ENCODE data around the gene CTPS2. TPM values are rescaled to one million over a fixed set of nuclear protein-coding genes. Genes with fewer than 3 reads are reported as not detected.
"Not testable (repeated sequence)": the region's sequence is repeated elsewhere in the genome, so short reads cannot be mapped to it uniquely, and the experiment has no call there.

CTPS2 gene
- total RNA-seq, 2 donors from 2014 or later = 7.9 to 12.0 TPM

DNA sequence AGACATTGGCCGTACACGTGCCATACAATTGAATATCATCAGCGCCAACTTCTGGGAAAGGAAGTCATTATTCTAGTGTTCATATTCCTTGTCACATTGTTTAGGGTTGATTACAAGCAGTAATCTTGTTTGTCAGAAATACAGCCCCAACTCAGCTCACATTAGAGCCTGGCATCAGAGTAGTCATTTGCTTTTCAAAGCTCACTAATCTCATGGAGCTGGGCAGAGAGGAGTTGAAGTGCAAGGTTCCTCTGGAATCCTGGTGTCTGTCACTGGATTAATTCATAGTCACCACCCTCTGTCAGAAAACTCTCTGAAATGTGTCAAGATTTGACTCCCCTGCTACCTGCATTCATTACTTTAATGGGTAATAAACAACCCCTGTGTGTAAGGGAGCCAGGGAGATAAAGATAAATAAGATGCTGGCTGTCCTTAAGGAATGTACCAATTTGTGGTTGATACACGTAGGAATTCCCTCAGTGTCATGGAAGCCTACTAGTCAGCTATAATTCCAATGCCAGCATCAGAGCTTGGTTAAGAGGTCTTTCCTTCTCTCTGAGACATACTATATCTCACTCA is 106.2 kb downstream of the CTPS2 start:
- TF ChIP-seq, protein P1, sequence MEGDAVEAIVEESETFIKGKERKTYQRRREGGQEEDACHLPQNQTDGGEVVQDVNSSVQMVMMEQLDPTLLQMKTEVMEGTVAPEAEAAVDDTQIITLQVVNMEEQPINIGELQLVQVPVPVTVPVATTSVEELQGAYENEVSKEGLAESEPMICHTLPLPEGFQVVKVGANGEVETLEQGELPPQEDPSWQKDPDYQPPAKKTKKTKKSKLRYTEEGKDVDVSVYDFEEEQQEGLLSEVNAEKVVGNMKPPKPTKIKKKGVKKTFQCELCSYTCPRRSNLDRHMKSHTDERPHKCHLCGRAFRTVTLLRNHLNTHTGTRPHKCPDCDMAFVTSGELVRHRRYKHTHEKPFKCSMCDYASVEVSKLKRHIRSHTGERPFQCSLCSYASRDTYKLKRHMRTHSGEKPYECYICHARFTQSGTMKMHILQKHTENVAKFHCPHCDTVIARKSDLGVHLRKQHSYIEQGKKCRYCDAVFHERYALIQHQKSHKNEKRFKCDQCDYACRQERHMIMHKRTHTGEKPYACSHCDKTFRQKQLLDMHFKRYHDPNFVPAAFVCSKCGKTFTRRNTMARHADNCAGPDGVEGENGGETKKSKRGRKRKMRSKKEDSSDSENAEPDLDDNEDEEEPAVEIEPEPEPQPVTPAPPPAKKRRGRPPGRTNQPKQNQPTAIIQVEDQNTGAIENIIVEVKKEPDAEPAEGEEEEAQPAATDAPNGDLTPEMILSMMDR (IDR thresholded peaks at IDR 0.05) = no peak

DNA sequence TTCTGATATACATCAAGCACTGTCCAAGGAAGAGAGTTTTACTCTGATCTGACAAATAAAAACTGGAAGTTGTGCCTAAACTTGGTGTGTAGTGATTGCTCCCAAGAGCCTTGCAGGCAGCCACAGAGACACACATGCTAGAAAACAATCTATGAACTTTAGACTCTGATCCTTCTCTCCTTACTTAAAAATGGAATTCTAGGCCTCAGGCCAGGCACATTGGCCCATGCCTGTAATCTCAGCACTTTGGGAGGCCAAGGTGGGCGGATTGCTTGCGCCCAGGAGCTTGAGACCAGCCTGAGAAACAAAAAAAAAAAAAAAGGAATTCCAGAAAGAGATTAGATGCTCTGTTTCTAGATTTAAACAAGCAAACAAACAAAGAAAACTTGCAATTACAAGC is 108.1 kb downstream of the CTPS2 start:
- DNase-seq (ENCODE audit: low spot score) (no peak), ATAC-seq (ENCODE audit: insufficient number of reproducible peaks, low FRiP score, low read depth) (no peak)
- H3K36me3 ChIP-seq = no peaks in the 10 kb centered on the region
- no peaks in the 10 kb centered on the region for H3K4me1 ChIP-seq (ENCODE audit: control insufficient read depth in 1 of 2, low read depth in 2 of 2)
- H3K27ac ChIP-seq = no peak overlapping the region
- H3K4me3 ChIP-seq = no peak overlapping the region
- H3K9me3 ChIP-seq = no peaks in the 10 kb centered on the region
- TF ChIP-seq, protein P1 (IDR thresholded peaks at IDR 0.05) = no peak
- H3K27me3 ChIP-seq (replicated peaks; ENCODE audit: insufficient read depth) = no peaks in the 10 kb centered on the region

More for the DNA sequence above, 106.2 kb downstream of the CTPS2 start:
- no peak for ATAC-seq (ENCODE audit: insufficient number of reproducible peaks, low FRiP score, low read depth)
- DNase-seq (ENCODE audit: low spot score) = no peak
- Histone ChIP-seq H3K27me3 (replicated peaks; ENCODE audit: insufficient read depth) (no peaks in the 10 kb centered on the region), H3K4me1 (ENCODE audit: control insufficient read depth in 1 of 2, low read depth in 2 of 2) (no peaks in the 10 kb centered on the region), H3K4me3 (no peak overlapping the region), H3K36me3 (no peaks in the 10 kb centered on the region), H3K27ac (no peak overlapping the region), H3K9me3 (no peaks in the 10 kb centered on the region)

GRCh38 chrX:16603822-16604221 is 108.6 kb downstream of the CTPS2 start:
- H3K9me3 ChIP-seq = no peaks in the 10 kb centered on the region
- no peak for ATAC-seq (ENCODE audit: insufficient number of reproducible peaks, low FRiP score, low read depth)
- H3K27ac ChIP-seq = no peak overlapping the region

DNA sequence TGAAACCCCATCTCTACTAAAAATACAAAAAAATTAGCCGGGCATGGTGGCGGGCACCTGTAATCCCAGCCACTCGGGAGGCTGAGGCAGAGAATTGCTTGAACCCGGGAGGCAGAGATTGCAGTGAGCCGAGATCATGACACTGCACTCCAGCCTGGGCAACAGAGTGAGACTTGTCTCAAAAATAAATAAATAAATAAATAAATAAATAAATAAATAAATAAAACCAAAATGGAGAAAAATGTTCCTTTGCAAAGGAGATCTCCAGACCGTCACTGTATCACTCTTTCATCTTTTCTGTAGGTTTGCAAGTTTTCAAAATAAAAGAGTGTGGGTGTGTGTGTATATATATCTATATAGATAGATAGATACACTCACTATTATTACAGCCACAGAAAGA is 109.2 kb downstream of the CTPS2 start:
- not testable (repeated sequence) for ATAC-seq (ENCODE audit: insufficient number of reproducible peaks, low FRiP score, low read depth); DNase-seq (ENCODE audit: low spot score); H3K27ac ChIP-seq; H3K4me1 ChIP-seq (ENCODE audit: control insufficient read depth in 1 of 2, low read depth in 2 of 2); H3K9me3 ChIP-seq; H3K4me3 ChIP-seq; H3K27me3 ChIP-seq (replicated peaks; ENCODE audit: insufficient read depth); H3K36me3 ChIP-seq

More at GRCh38 chrX:16603822-16604221, 108.6 kb downstream of the CTPS2 start:
- H3K4me1 ChIP-seq (ENCODE audit: control insufficient read depth in 1 of 2, low read depth in 2 of 2) = no peaks in the 10 kb centered on the region
- no peak overlapping the region for H3K4me3 ChIP-seq
- H3K36me3 ChIP-seq = no peaks in the 10 kb centered on the region
- no peaks in the 10 kb centered on the region for H3K27me3 ChIP-seq (replicated peaks; ENCODE audit: insufficient read depth)
- TF ChIP-seq, protein P1 (IDR thresholded peaks at IDR 0.05) = no peak
- DNase-seq (ENCODE audit: low spot score) = no peak

GRCh38 chrX:16601885-16602284 is 110.6 kb downstream of the CTPS2 start:
- H3K4me3 ChIP-seq = no peak overlapping the region
- ATAC-seq (ENCODE audit: insufficient number of reproducible peaks, low FRiP score, low read depth) (no peak), DNase-seq (ENCODE audit: low spot score) (no peak)
- no peaks in the 10 kb centered on the region for H3K36me3 ChIP-seq
- no peaks in the 10 kb centered on the region for H3K9me3 ChIP-seq
- no peaks in the 10 kb centered on the region for H3K27me3 ChIP-seq (replicated peaks; ENCODE audit: insufficient read depth)
- H3K27ac ChIP-seq = no peak overlapping the region
- no peaks in the 10 kb centered on the region for H3K4me1 ChIP-seq (ENCODE audit: control insufficient read depth in 1 of 2, low read depth in 2 of 2)
- TF ChIP-seq, protein P1 (IDR thresholded peaks at IDR 0.05) = no peak

GRCh38 chrX:16594490-16594889 is 118.0 kb downstream of the CTPS2 start:
- TF ChIP-seq, protein P1 (IDR thresholded peaks at IDR 0.05) = no peak
- H3K4me1 ChIP-seq (ENCODE audit: control insufficient read depth in 1 of 2, low read depth in 2 of 2) = peaks cover 0 to 3% of the 10 kb centered on the region in 2 donors
- no peak for DNase-seq (ENCODE audit: low spot score)

More at GRCh38 chrX:16594490-16594889, 118.0 kb downstream of the CTPS2 start:
- no peak for ATAC-seq (ENCODE audit: insufficient number of reproducible peaks, low FRiP score, low read depth)
- Histone ChIP-seq H3K27ac (no peak overlapping the region), H3K27me3 (replicated peaks; ENCODE audit: insufficient read depth) (no peaks in the 10 kb centered on the region), H3K4me3 (no peak overlapping the region), H3K9me3 (no peaks in the 10 kb centered on the region), H3K36me3 (no peaks in the 10 kb centered on the region)

Measured in thoracic aorta (tissue), 2 donors.